ENCODE measurements around the gene EMC10.

DNA sequence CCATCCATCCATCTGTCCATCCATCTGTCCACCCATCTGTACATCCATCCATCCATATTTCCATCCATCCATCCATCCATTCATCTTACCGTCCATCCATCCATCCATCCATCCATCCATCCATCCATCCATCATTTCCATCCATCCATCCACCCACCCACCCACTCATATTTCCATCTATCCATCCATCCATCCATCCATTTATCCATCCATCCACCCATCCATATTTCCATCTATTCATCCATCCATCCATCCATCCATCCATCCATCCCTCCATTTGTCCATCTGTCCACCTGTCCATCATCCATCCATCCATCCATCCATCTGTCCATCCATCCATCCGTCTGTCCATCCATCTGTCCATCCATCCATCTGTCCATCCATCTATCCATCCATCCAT is 20.3 kb upstream of the EMC10 start:
- no peak for TF ChIP-seq SIN3A (IDR thresholded peaks at IDR 0.05; ENCODE audit: borderline replicate concordance, insufficient read depth, low read length)
- no peak for TF ChIP-seq FOXP2 (optimal IDR thresholded peaks at IDR 0.05; ENCODE audit: borderline replicate concordance, extremely low read depth, extremely low read length, insufficient read depth)
